C4-2B (cell line): ENCODE measurements around the gene INTS6L.

Source experiments
- H3K27ac ChIP-seq: fragments of 450-650 bp; 2 replicates; pipeline ENCODE4 v1.5.1; 2017
- ZFX ChIP-seq: fragments of 450-650 bp; IDR thresholded peaks from 2 replicates; pipeline ENCODE4 v1.6.1; 2017
- TF ChIP-seq, protein P1 (sequence below): fragments of 450-650 bp; conservative IDR thresholded peaks from 2 replicates; pipeline ENCODE4 v1.5.1; 2017; ENCODE audit warnings: mild to moderate bottlenecking

The INTS6L gene

DNA sequence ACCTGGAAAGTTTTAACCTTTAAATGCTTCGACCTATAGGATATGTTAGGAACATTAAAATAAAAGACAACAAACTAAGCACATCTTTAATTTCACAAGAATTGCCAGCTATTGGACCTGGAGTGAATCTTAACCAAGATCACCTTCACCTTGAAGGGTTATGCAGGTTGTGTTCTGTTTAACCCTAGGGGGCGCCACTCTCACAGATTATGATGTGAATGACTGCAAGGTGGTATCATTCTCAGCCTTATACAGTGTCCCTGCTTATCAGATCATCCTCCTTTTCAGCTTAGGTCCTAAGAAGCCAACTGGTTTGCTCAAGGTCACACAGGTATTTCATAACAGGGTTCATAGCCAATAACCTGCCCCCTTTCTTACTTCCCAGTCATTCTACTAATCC is 23.5 kb downstream of the INTS6L start:
- TF ChIP-seq, protein P1, sequence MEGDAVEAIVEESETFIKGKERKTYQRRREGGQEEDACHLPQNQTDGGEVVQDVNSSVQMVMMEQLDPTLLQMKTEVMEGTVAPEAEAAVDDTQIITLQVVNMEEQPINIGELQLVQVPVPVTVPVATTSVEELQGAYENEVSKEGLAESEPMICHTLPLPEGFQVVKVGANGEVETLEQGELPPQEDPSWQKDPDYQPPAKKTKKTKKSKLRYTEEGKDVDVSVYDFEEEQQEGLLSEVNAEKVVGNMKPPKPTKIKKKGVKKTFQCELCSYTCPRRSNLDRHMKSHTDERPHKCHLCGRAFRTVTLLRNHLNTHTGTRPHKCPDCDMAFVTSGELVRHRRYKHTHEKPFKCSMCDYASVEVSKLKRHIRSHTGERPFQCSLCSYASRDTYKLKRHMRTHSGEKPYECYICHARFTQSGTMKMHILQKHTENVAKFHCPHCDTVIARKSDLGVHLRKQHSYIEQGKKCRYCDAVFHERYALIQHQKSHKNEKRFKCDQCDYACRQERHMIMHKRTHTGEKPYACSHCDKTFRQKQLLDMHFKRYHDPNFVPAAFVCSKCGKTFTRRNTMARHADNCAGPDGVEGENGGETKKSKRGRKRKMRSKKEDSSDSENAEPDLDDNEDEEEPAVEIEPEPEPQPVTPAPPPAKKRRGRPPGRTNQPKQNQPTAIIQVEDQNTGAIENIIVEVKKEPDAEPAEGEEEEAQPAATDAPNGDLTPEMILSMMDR, result peak; percentile 20
- TF ChIP-seq ZFX, result no peak
- no peak overlapping the region for H3K27ac ChIP-seq

DNA sequence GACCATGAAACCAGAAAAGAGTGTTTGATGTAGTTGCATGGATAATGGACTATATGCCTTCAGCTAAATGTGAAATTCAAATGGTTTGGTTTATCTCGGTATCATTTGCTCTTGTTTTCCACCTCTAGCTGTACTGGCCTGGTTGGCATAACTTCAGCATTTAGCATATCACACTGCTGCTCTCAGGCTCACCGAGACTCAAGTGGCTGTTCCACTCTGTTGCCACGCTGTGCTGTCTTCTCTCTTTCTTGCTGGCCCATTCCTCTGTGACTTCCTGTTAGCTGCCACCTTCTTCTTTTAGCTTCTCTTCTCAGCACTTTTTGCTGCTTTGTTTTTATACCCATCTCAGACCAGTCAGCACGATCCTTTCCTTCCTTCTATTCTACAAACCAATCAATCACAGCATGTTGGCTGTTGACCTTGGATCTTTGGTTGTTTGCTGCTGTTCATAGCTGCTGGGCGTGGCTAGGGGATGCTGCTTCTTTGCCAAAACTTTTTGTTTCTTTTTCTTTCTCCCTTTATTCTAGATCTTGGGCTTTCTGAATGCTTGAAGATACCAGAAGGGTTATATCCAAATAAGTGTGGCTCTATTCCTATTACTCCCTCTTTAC is 24.0 kb downstream of the INTS6L start:
- no peak overlapping the region for H3K27ac ChIP-seq
- TF ChIP-seq, protein P1, result no peak
- TF ChIP-seq ZFX, result no peak

GRCh38 chrX:135547767-135548166 is 27.3 kb downstream of the INTS6L start:
- no peak for TF ChIP-seq ZFX
- TF ChIP-seq, protein P1, result no peak
- H3K27ac ChIP-seq, result no peak overlapping the region

GRCh38 chrX:135549519-135549918 is 29.1 kb downstream of the INTS6L start:
- H3K27ac ChIP-seq, result no peak overlapping the region
- TF ChIP-seq ZFX, result no peak
- TF ChIP-seq, protein P1, result no peak

GRCh38 chrX:135556055-135556454 is 35.6 kb downstream of the INTS6L start:
- H3K27ac ChIP-seq, result no peak overlapping the region
- TF ChIP-seq ZFX, result no peak
- TF ChIP-seq, protein P1, result no peak

GRCh38 chrX:135557344-135557743 is 36.9 kb downstream of the INTS6L start:
- H3K27ac ChIP-seq, result no peak overlapping the region
- no peak for TF ChIP-seq ZFX
- TF ChIP-seq, protein P1, result no peak

DNA sequence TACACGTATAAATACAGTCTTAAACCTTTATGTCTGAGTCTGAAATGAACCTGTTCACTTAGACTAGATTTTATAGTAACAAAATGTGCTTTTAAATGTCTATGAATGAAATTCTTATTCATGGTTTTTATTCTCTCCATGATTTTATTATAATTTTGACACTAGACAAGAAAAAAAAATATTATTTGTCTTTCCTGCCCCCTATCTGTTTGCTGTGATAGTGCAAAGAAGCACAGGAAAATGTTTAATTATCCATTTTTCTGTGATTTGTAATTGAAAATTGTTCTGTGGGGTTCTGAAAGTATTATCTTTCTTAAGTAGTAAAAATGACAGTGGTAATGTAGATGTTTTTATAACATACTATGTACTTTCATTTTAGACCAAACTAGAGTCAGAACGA is 52.0 kb downstream of the INTS6L start:
- TF ChIP-seq, protein P1, result peak; percentile 51
- no peak for TF ChIP-seq ZFX
- H3K27ac ChIP-seq, result no peak overlapping the region
